Ectodermal cell (in vitro differentiated cells): ENCODE results near the gene OST4. TPM values are rescaled to one million over a fixed set of nuclear protein-coding genes. Genes with fewer than 3 reads are reported as not detected.
"Not testable (repeated sequence)": the region's sequence is repeated elsewhere in the genome, so short reads cannot be mapped to it uniquely, and the experiment has no call there.

Experiments
- H3K27ac ChIP-seq: 2 replicates; pipeline ENCODE4 v1.7.0; 2013; ENCODE audit warnings: mild to moderate bottlenecking, low read depth, low read length; ENCODE audit not compliant: insufficient read depth, poor library complexity, severe bottlenecking
- H3K27me3 ChIP-seq: 2 replicates; pipeline ENCODE4 v1.7.0; 2013; ENCODE audit warnings: mild to moderate bottlenecking, low read length; ENCODE audit not compliant: insufficient read depth, control insufficient read depth, poor library complexity, severe bottlenecking
- H3K36me3 ChIP-seq: one replicate; pipeline ENCODE4 v1.7.0; 2013; ENCODE audit warnings: low read length; ENCODE audit not compliant: control insufficient read depth, insufficient read depth
- H3K4me1 ChIP-seq: one replicate; pipeline ENCODE4 v1.7.0; 2013; ENCODE audit warnings: low read length; ENCODE audit not compliant: control insufficient read depth, insufficient read depth
- H3K4me3 ChIP-seq: 2 replicates; pipeline ENCODE4 v1.7.0; 2013; ENCODE audit warnings: low read depth, low read length, control low read depth; ENCODE audit not compliant: insufficient read depth
- H3K9me3 ChIP-seq: 2 replicates; pipeline ENCODE4 v1.7.0; 2013; ENCODE audit warnings: mild to moderate bottlenecking, low read length, moderate library complexity; ENCODE audit not compliant: control insufficient read depth
- WGBS, 2 experiments: methylation state at CpG; one replicate each; pipeline ENCODE4 v1.1.7; 2013; ENCODE audit warnings: missing lambda C conversion rate in 2 of 2; 5-methylcytosine and 5-hydroxymethylcytosine counted together
- polyA plus RNA-seq, 4 experiments: library from polyadenylated mRNA; stranded (reverse); fragments of 50-300 nt; gene quantifications; one replicate each; pipeline ENCODE4 v1.2.3, GENCODE V29; 2013

OST4 gene
- polyA plus RNA-seq (2013, experiment 1 of 4), result 230 TPM
- polyA plus RNA-seq (2013, experiment 2 of 4), result 230 TPM
- polyA plus RNA-seq (2013, experiment 3 of 4), result 174 TPM
- polyA plus RNA-seq (2013, experiment 4 of 4), result 199 TPM

DNA sequence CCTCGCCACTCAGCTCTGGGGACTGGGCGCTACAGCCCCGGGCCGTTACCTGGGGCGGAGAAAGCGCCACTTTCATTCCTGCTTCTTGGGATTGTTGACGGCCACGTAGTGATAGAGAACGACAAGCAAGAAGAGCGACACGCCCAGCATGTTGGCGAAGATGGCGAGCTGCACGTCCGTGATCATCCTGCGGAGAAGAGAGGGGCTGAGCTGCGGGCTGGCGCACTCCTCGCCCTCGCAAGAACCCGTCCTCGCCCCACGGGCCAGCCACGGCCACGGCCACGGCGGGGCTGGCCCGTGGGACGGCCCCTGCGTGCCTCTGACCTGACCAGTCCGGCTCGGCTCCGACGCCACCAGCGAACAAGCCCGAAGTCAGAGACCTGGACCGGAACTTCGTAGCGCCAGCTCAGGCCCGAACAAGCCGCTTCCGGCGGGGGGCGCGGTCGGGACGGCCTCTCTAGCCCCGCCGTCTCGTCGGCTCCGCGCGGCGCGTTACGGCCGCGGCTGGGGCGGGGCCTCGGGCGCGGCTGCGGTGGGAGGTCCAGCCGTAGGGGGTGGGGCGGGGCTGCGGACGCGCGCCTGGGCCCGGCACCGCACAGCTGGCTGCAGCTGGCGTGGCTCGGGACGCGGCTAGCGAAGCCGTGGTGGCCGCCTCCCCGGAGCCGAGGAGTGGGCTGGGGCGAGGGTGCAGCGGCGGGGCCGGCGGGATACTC is at the start of gene OST4:
TSS of gene OST4 (minus strand) at position 378 of the 713 bp plus-strand sequence.
- H3K27me3 ChIP-seq, result no peaks in the 10 kb centered on the region
- 0% methylated on average over 86 of the region's 86 CpGs for WGBS, 2 experiments
- H3K36me3 ChIP-seq, result peaks cover 11% of the 10 kb centered on the region
- no peaks in the 10 kb centered on the region for H3K9me3 ChIP-seq
- H3K4me3 ChIP-seq, result peak within 1 kb of the TSS; percentile 97
- peaks cover 10% of the 10 kb centered on the region for H3K4me1 ChIP-seq
- peak within 1 kb of the TSS; percentile 79 for H3K27ac ChIP-seq

DNA sequence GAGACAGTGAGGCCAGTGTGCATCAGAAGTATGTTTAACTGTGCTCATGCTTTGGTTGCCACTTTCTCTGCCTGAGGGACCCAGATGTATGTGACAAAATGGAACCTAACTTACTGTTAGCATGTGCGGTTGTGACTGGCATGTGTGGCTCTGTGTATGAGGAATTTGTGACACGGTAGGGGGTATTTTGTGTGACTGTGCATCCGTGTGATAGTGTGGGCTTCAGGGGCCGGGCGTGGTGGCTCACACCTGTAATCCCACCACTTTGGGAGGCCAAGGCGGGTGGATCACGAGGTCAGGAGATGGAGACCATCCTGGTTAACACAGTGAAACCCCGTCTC is 47.8 kb upstream of the OST4 start:
- WGBS, 2 experiments, result 83 to 88% methylated on average over 8 of the region's 8 CpGs
- not testable (repeated sequence) for H3K9me3 ChIP-seq, H3K27ac ChIP-seq, H3K36me3 ChIP-seq
- H3K27me3 ChIP-seq, result peaks cover 73% of the 10 kb centered on the region
- peak overlapping the region; percentile 34 for H3K4me3 ChIP-seq
- H3K4me1 ChIP-seq, result peaks cover 15% of the 10 kb centered on the region

GRCh38 chr2:27118525-27119329 is 47.3 kb upstream of the OST4 start, which contains the start of gene CGREF1:
TSS of gene CGREF1 (minus strand) at chr2:27119128. CDS start at chr2:27104366, 14,762 bp downstream.
- H3K4me1 ChIP-seq, result peaks cover 12% of the 10 kb centered on the region
- H3K27ac ChIP-seq, result no peak within 1 kb of the TSS
- H3K4me3 ChIP-seq, result peak within 1 kb of the TSS; percentile 34
- peaks cover 68% of the 10 kb centered on the region for H3K27me3 ChIP-seq
- H3K36me3 ChIP-seq, result no peaks in the 10 kb centered on the region
- 9 to 10% methylated on average over 84 of the region's 84 CpGs for WGBS, 2 experiments
- no peaks in the 10 kb centered on the region for H3K9me3 ChIP-seq

DNA sequence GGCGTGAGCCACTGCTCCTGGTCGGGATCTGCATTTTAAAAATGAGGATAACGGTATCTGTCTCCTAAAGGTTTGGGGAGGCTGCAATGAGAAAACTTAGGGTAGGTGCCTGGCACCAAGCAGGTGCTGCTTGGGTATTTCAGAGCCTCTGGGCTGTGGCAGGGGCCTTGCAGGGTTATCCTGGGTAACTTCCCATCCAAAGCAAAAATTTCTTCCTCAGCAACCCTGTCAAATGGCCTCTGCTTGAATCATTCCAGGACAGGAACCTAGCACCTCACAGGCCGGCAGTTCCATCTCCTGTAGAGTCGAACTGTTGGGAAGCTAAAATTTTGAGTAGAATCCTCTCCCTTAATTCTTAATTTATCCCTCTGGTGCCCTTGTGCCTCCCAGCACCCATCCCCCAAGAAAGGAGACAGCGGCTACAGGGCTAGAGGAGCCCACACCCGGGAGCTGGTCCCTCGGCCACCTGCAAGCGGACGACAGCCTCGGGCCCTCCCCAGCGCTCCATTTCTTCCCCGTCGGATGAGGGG is 46.6 kb upstream of the OST4 start:
- Histone ChIP-seq H3K27me3 (peaks cover 63% of the 10 kb centered on the region), H3K27ac (no peak overlapping the region), H3K4me3 (peak overlapping the region; percentile 34), H3K9me3 (no peaks in the 10 kb centered on the region), H3K36me3 (no peaks in the 10 kb centered on the region), H3K4me1 (peaks cover 10% of the 10 kb centered on the region)
- 18 to 22% methylated on average over 14 of the region's 14 CpGs for WGBS, 2 experiments

DNA sequence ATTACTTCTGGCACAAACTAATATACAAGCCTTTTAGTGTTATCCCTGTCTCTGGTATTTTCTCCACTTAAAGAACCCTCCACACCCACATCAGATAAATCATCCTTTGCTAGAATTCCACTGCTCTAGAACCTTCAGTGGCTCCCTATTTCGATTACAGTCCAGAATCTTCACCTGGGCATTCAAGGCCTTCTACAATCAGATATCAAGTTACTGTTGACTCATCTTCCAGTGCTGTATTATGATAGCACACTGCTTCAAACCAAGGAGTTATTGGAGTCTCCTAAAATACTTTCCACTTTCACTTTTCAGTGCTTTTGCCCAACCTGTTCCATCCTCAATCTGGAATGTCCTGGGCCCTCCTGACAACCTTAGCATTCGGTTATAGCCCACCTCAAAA is 44.1 kb upstream of the OST4 start:
- H3K4me3 ChIP-seq, result no peak overlapping the region
- no peak overlapping the region for H3K27ac ChIP-seq
- peaks cover 37% of the 10 kb centered on the region for H3K27me3 ChIP-seq
- no peaks in the 10 kb centered on the region for H3K9me3 ChIP-seq
- H3K36me3 ChIP-seq, result no peaks in the 10 kb centered on the region
- 80 to 87% methylated on average over 2 of the region's 2 CpGs for WGBS, 2 experiments
- H3K4me1 ChIP-seq, result peaks cover 7% of the 10 kb centered on the region

DNA sequence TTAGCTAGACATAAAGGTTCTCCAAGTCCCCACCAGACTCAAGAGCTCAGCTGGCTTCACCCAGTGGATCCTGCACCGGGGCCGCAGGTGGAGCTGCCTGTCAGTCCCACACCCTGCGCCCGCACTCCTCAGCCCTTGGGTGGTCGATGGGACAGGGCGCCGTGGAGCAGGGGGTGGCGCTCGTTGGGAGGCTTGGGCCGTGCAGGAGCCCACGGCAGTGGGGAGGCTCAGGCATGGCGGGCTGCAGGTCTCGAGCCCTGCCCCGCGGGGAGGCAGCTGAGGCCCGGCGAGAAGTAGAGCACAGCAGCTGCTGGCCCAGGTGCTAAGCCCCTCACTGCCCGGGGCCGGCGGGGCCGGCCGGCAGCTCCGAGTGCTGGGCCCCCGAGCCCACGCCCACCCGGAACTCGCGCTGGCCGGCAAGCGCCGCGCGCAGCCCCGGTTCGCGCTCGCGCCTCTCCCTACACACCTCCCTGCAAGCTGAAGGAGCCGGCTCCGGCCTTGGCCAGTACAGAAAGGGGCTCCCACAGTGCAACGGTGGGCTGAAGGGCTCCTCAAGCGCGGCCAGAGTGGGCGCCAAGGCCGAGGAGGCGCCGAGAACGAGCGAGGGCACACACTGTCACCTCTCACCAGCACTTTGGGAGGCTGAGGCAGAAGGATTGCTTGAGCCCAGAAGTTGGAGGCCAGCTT is 40.1 kb upstream of the OST4 start:
- 95 to 96% methylated on average over 49 of the region's 49 CpGs for WGBS, 2 experiments
- H3K4me1 ChIP-seq, H3K4me3 ChIP-seq, H3K9me3 ChIP-seq, H3K36me3 ChIP-seq, H3K27me3 ChIP-seq, H3K27ac ChIP-seq: not testable (repeated sequence)

DNA sequence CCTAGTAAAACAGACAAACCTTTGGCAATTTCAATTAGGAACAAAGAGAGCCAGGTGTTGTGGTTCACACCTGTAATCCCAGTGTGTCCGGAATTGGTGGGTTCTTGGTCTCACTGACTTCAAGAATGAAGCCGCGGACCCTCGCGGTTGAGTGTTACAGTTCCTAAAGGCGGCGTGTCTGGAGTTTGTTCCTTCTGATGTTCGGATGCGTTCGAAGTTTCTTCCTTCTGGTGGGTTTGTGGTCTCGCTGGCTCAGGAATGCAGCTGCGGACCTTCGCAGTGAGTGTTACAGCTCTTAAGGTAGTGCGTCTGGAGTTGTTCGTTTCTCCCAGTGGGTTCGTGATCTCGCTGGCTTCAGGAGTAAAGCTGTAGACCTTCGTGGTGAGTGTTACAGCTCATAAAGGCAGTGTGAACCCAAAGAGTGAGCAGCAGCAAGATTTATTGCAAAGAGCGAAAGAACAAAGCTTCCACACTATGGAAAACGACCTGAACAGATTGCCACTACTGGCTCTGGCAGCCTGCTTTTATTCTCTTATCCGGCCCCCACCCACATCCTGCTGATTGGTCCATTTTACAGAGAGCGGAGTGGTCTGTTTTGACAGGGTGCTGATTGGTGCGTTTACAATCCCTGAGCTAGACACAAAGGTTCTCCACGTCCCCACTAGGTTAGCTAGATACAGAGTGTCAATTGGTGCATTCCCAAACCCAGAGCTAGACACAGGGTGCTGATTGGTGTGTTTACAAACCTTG is 39.3 kb upstream of the OST4 start:
- not testable (repeated sequence) for H3K4me1 ChIP-seq, H3K27me3 ChIP-seq, H3K27ac ChIP-seq, H3K9me3 ChIP-seq, H3K36me3 ChIP-seq, H3K4me3 ChIP-seq
- 92 to 93% methylated on average over 24 of the region's 24 CpGs for WGBS, 2 experiments

GRCh38 chr2:27109083-27109482 is 37.6 kb upstream of the OST4 start:
- 89 to 96% methylated on average over 3 of the region's 3 CpGs for WGBS, 2 experiments

DNA sequence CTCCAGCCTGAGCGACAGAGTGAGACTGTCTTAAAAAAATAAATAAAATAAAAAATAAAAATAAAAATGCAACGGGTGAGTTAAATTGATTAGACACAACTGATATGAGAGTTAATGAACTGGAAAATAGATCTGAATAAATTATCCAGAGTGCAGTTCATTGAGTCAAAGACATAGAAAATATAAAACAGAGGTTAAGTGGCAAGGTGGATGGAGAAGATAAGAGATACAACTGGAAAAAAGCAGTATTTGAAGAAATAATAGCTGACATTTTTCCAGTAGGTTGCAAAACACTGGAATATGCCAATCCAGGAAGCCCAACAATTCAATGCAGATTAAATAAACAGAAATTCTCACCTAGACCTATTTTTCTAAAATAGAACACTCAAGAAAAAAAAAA is 36.8 kb upstream of the OST4 start:
- no peaks in the 10 kb centered on the region for H3K9me3 ChIP-seq
- no peak overlapping the region for H3K4me3 ChIP-seq
- no peak overlapping the region for H3K27ac ChIP-seq
- H3K4me1 ChIP-seq, result no peaks in the 10 kb centered on the region
- H3K36me3 ChIP-seq, result no peaks in the 10 kb centered on the region
- H3K27me3 ChIP-seq, result no peaks in the 10 kb centered on the region
- WGBS, 2 experiments, result 80 to 85% methylated on average over 1 of the region's 2 CpGs

More at GRCh38 chr2:27109083-27109482, 37.6 kb upstream of the OST4 start:
- H3K27ac ChIP-seq, result no peak overlapping the region
- H3K36me3 ChIP-seq, result no peaks in the 10 kb centered on the region
- no peaks in the 10 kb centered on the region for H3K27me3 ChIP-seq
- no peak overlapping the region for H3K4me3 ChIP-seq
- H3K9me3 ChIP-seq, result no peaks in the 10 kb centered on the region
- H3K4me1 ChIP-seq, result no peaks in the 10 kb centered on the region
